Measurements from ENCODE around the gene TANGO6. TPM values are rescaled to one million over a fixed set of nuclear protein-coding genes. Genes with fewer than 3 reads are reported as not detected.

Gene TANGO6
- total and polyA plus RNA-seq, 7 donors, result 5.3 to 16.2 (median 12.5) TPM

- Histone ChIP-seq H3K27me3 (ENCODE audit: insufficient read depth in 3 of 3, low read length in 2 of 3) (no peaks in the 10 kb centered on the region), H3K27ac (no peak overlapping the region), H3K36me3 (ENCODE audit: insufficient read depth in 1 of 2, low read depth in 1 of 2) (peaks cover 0 to 9% of the 10 kb centered on the region in 2 donors), H3K9me3 (no peaks in the 10 kb centered on the region), H3K4me1 (peaks cover 6% of the 10 kb centered on the region), H3K4me3 (no peak overlapping the region)
- intact Hi-C loops (cut with DNase I), result loop anchor here (5.0 to 10.0 kb wide), 2 partner anchors 286 to 603 kb away; partner anchors contain the start of gene TANGO6 (in 1 of the 2)
- TF ChIP-seq CTCF (IDR thresholded peaks at IDR 0.05), result no peak
- WGBS, 3 donors, result 88 to 92% (median 88%) methylated on average over 12 of the region's 12 CpGs
- no peak for DNase-seq
- ATAC-seq, result no peak
Measured at GRCh38 chr16:69127966-69128510, 284.7 kb downstream of the TANGO6 start.

GRCh38 chr16:69130461-69130860, 287.1 kb downstream of the TANGO6 start:
- DNase-seq (no peak), ATAC-seq (no peak)
- peaks cover 0 to 20% of the 10 kb centered on the region in 2 donors for H3K36me3 ChIP-seq (ENCODE audit: insufficient read depth in 1 of 2, low read depth in 1 of 2)
- H3K27ac ChIP-seq, result no peak overlapping the region
- no peaks in the 10 kb centered on the region for H3K27me3 ChIP-seq (ENCODE audit: insufficient read depth in 3 of 3, low read length in 2 of 3)
- WGBS, 3 donors, result 54 to 64% (median 58%) methylated on average over 6 of the region's 6 CpGs
- no peaks in the 10 kb centered on the region for H3K9me3 ChIP-seq
- peaks cover 17% of the 10 kb centered on the region for H3K4me1 ChIP-seq
- no peak overlapping the region for H3K4me3 ChIP-seq
- TF ChIP-seq CTCF (IDR thresholded peaks at IDR 0.05), result no peak
- intact Hi-C loops (cut with DNase I), result loop anchor here in 1 of 2 donors (5.0 kb wide), 1 partner anchor 603 kb away; no protein-coding TSS in a partner anchor

GRCh38 chr16:69131167-69131838, 288.0 kb downstream of the TANGO6 start:
- no peak for ATAC-seq
- peaks cover 0 to 20% of the 10 kb centered on the region in 2 donors for H3K36me3 ChIP-seq (ENCODE audit: insufficient read depth in 1 of 2, low read depth in 1 of 2)
- no peaks in the 10 kb centered on the region for H3K27me3 ChIP-seq (ENCODE audit: insufficient read depth in 3 of 3, low read length in 2 of 3)
- WGBS, 3 donors, result 5 to 9% (median 5%) methylated on average over 15 of the region's 15 CpGs
- intact Hi-C loops (cut with DNase I), result loop anchor here in 1 of 2 donors (5.0 kb wide), 1 partner anchor 604 kb away; no protein-coding TSS in a partner anchor
- no peak for TF ChIP-seq CTCF (IDR thresholded peaks at IDR 0.05)
- DNase-seq, result no peak
- peak overlapping the region; percentile 94 for H3K4me3 ChIP-seq
- H3K4me1 ChIP-seq, result peaks cover 17% of the 10 kb centered on the region
- peak overlapping the region; percentile 90 for H3K27ac ChIP-seq
- H3K9me3 ChIP-seq, result no peaks in the 10 kb centered on the region

GRCh38 chr16:69131839-69132423, 288.6 kb downstream of the TANGO6 start:
- Histone ChIP-seq H3K27ac (peak overlapping the region; percentile 90), H3K36me3 (ENCODE audit: insufficient read depth in 1 of 2, low read depth in 1 of 2) (peaks cover 0 to 25% of the 10 kb centered on the region in 2 donors), H3K9me3 (no peaks in the 10 kb centered on the region), H3K27me3 (ENCODE audit: insufficient read depth in 3 of 3, low read length in 2 of 3) (no peaks in the 10 kb centered on the region), H3K4me1 (peaks cover 17% of the 10 kb centered on the region), H3K4me3 (peak overlapping the region; percentile 94)
- no peak for TF ChIP-seq CTCF (IDR thresholded peaks at IDR 0.05)
- ATAC-seq (peak; percentile 70 to 73 (median 73)), DNase-seq (peak; percentile 82 to 89)
- intact Hi-C loops (cut with DNase I), result loop anchor here in 1 of 2 donors (5.0 kb wide), 1 partner anchor 605 kb away; no protein-coding TSS in a partner anchor
- 1% methylated on average over 22 to 52 of the region's 53 CpGs for WGBS, 3 donors
